ENCODE results near the gene SPSB2. TPM values are rescaled to one million over a fixed set of nuclear protein-coding genes. Genes with fewer than 3 reads are reported as not detected.
A peak's percentile ranks its signal among the peaks of the same experiment; 100 is the strongest.

The SPSB2 gene, protein sequence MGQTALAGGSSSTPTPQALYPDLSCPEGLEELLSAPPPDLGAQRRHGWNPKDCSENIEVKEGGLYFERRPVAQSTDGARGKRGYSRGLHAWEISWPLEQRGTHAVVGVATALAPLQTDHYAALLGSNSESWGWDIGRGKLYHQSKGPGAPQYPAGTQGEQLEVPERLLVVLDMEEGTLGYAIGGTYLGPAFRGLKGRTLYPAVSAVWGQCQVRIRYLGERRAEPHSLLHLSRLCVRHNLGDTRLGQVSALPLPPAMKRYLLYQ
- 7.3 TPM for polyA plus RNA-seq (2013, experiment 1 of 2)
- 5.5 TPM for polyA plus RNA-seq (2013, experiment 2 of 2)

DNA sequence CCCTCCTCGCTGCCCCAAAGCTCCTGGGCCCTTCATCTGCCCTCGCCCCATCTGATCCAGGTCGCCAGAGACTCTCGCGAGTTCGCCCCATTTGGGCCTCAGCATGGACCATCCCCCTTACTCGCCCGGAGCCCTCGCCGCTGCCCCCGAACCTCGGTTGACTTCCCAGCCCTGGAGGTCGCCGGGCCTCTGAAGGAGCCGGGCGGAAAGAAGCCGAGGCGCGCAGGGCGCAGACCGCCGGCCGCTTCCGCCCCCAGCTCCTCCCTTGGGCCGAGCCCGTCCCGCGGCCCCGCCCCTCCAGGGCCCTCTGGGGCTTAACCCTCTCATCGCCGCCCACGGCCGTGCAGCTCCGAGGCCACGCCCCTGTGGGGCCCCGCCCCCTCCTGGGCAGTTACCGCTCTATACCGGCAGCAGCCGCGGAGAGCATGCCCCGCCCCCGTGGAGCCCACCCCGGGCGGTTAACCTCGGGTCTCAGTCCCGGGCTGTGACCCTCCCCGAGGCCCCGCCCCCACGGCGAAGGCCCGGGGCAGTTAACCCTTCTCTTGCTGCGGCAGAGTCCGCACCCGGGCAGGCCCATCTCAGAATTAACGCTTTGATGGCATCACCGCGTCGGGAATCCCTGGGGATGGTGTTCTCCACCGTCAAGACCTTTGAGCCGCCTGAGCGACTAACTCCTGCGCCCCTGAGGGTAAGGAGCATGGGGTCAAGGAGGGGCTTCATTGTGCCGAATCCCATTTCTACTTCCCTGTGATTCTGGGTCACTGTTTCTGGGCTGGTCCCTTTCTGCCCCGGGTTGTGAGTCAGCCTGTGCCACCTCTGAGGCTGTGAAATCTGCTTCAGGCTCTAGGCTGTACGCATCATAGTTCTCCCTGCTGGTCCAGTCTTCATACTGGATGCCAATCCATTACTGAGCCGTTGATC is at the start of gene SPSB2:
SPSB2 (minus strand) TSS at position 210 of the 921 bp plus-strand sequence. CDS start 402 bp downstream, outside the sequence.
- peaks cover 12% of the 10 kb centered on the region for H3K4me1 ChIP-seq (ENCODE audit: control insufficient read depth, insufficient read depth, low read length, poor library complexity, severe bottlenecking)
- H3K9me3 ChIP-seq (ENCODE audit: control insufficient read depth, low read length) = no peaks in the 10 kb centered on the region
- peak within 1 kb of the TSS; percentile 72 for H3K27ac ChIP-seq (ENCODE audit: low read depth, low read length, severe bottlenecking)
- WGBS, 2 experiments (ENCODE audit: insufficient coverage in 2 of 2) = 0% methylated on average over 51 to 66 of the region's 66 CpGs
- H3K36me3 ChIP-seq (ENCODE audit: control insufficient read depth, insufficient read depth, low read length) = peaks cover 31% of the 10 kb centered on the region
- peak within 1 kb of the TSS; percentile 74 for H3K4me3 ChIP-seq (ENCODE audit: extremely low read depth, insufficient read depth, low read length, poor library complexity, severe bottlenecking)

DNA sequence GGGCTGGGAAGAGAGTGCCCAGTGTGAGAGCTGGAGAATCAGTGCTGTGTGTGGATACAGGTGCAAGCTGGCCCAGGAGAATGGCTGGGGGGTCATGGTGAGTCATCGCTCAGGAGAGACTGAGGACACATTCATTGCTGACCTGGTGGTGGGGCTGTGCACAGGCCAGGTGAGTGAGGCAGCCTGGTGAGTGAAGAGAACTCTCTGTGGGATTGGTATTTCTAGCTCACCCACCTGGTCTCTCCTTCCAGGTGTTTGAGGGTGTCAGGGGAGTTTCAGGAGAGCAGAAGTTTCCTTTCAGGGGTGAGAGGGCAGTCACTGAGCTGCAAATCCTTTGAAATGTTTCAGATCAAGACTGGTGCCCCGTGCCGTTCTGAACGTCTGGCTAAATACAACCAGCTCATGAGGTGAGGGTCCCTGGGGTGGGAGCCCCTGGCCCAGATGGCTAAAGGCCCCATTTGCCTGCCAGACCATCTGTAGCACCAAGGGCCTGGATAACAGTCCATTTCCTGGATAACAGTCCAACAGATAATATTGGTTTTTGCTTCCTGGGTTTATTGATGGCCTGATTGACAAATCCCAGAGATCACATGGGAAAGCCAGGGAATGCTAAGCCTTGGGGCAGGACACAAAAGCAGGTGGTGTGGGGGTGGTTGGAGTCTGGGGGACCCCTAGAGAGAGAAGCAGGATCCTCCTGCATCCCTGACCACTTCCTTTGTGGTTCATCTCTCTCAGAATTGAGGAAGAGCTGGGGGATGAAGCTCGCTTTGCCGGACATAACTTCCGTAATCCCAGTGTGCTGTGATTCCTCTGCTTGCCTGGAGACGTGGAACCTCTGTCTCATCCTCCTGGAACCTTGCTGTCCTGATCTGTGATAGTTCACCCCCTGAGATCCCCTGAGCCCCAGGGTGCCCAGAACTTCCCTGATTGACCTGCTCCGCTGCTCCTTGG is 49.2 kb upstream of the SPSB2 start:
- Histone ChIP-seq H3K27ac (ENCODE audit: low read depth, low read length, severe bottlenecking) (no peak overlapping the region), H3K9me3 (ENCODE audit: control insufficient read depth, low read length) (no peaks in the 10 kb centered on the region), H3K36me3 (ENCODE audit: control insufficient read depth, insufficient read depth, low read length) (peaks cover 32% of the 10 kb centered on the region), H3K4me1 (ENCODE audit: control insufficient read depth, insufficient read depth, low read length, poor library complexity, severe bottlenecking) (peaks cover 29% of the 10 kb centered on the region), H3K4me3 (ENCODE audit: extremely low read depth, insufficient read depth, low read length, poor library complexity, severe bottlenecking) (no peak overlapping the region)
- 93 to 99% methylated on average over 9 of the region's 9 CpGs for WGBS, 2 experiments (ENCODE audit: insufficient coverage in 2 of 2)

DNA sequence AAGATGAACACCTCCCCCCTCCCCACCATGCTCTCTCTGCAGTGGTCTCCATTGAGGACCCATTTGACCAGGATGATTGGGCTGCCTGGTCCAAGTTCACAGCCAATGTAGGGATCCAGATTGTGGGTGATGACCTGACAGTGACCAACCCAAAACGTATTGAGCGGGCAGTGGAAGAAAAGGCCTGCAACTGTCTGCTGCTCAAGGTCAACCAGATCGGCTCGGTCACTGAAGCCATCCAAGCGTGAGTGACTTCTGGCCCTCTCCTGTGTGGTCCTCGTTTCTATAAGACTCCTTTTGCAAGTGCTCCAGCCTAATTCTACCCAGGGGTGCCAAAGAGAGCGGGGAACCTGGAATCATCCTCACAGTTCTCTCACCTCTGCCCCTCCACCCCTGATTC is 48.4 kb upstream of the SPSB2 start:
- Histone ChIP-seq H3K36me3 (ENCODE audit: control insufficient read depth, insufficient read depth, low read length) (peaks cover 39% of the 10 kb centered on the region), H3K27ac (ENCODE audit: low read depth, low read length, severe bottlenecking) (no peak overlapping the region), H3K4me3 (ENCODE audit: extremely low read depth, insufficient read depth, low read length, poor library complexity, severe bottlenecking) (no peak overlapping the region), H3K9me3 (ENCODE audit: control insufficient read depth, low read length) (no peaks in the 10 kb centered on the region), H3K4me1 (ENCODE audit: control insufficient read depth, insufficient read depth, low read length, poor library complexity, severe bottlenecking) (peaks cover 29% of the 10 kb centered on the region)
- 91 to 97% methylated on average over 6 to 7 of the region's 7 CpGs for WGBS, 2 experiments (ENCODE audit: insufficient coverage in 2 of 2)

DNA sequence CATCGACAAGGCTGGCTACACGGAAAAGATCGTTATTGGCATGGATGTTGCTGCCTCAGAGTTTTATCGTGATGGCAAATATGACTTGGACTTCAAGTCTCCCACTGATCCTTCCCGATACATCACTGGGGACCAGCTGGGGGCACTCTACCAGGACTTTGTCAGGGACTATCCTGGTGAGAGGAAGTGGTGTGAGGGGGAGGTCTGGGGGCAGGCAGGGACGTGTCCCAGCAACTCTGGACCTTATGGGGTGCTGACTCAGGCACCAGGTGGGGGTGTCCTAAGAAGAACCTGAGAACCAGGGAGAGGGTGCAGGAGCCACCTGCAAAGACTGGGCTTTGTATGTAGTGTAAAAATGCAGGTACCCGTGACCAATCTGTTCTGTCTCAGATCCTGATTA is 46.5 kb upstream of the SPSB2 start:
- H3K9me3 ChIP-seq (ENCODE audit: control insufficient read depth, low read length) = no peaks in the 10 kb centered on the region
- H3K36me3 ChIP-seq (ENCODE audit: control insufficient read depth, insufficient read depth, low read length) = peaks cover 43% of the 10 kb centered on the region
- 84% methylated on average over 6 to 7 of the region's 7 CpGs for WGBS, 2 experiments (ENCODE audit: insufficient coverage in 2 of 2)
- peaks cover 25% of the 10 kb centered on the region for H3K4me1 ChIP-seq (ENCODE audit: control insufficient read depth, insufficient read depth, low read length, poor library complexity, severe bottlenecking)
- H3K4me3 ChIP-seq (ENCODE audit: extremely low read depth, insufficient read depth, low read length, poor library complexity, severe bottlenecking) = no peak overlapping the region
- H3K27ac ChIP-seq (ENCODE audit: low read depth, low read length, severe bottlenecking) = no peak overlapping the region

DNA sequence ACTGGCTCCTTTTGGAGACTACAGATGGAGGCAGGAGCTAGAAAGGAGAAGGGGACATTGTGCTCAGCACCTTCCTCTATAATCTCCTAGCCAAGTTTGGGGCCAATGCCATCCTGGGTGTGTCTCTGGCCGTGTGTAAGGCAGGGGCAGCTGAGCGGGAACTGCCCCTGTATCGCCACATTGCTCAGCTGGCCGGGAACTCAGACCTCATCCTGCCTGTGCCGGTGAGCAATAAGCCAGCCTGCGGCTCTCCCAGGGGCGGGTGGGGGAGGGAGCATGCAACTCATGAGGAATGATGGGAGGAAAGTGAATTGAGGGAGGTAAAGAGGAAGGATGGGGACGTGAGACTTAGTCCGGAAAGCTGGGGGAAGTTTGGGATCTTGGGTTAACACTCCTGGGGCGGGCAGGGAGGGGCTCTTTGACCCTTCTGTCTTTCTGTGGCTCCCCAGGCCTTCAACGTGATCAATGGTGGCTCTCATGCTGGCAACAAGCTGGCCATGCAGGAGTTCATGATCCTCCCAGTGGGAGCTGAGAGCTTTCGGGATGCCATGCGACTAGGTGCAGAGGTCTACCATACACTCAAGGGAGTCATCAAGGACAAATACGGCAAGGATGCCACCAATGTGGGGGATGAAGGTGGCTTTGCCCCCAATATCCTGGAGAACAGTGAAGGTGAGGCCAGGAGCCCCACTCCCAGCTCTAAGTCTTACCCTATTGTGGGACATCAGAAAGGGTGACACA is 44.6 kb upstream of the SPSB2 start:
- 82 to 83% methylated on average over 11 to 14 of the region's 14 CpGs for WGBS, 2 experiments (ENCODE audit: insufficient coverage in 2 of 2)
- no peak overlapping the region for H3K27ac ChIP-seq (ENCODE audit: low read depth, low read length, severe bottlenecking)
- H3K9me3 ChIP-seq (ENCODE audit: control insufficient read depth, low read length) = no peaks in the 10 kb centered on the region

DNA sequence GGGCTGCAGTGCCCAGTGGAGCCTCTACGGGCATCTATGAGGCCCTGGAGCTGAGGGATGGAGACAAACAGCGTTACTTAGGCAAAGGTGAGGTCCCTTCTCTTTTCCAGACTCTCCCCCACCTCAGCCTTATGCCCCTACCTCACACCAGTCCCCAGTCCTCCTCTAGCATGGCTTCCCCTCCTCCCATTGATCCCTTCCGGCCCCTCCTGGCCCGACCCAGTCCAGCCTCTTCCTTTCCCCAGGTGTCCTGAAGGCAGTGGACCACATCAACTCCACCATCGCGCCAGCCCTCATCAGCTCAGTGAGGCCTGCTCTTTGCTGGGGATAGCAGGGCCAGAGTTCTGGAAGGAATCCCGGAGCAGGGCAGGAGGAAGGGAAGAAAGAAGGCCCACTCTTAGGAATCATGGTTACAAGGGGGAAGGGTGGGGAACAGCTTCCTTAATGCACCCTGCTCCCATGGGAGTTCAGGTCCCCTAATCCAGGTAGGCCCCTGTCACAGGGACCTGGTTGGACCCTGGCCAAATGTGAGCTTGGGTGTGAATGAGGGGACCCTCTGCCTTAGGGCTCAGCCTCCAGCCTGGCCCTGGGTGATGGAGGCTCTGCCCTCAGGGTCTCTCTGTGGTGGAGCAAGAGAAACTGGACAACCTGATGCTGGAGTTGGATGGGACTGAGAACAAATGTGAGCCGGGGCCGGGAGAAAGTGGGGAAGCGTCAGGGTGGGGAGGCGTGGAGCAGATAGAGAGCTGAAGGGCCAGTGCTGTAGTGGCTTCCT is 43.5 kb upstream of the SPSB2 start:
- H3K9me3 ChIP-seq (ENCODE audit: control insufficient read depth, low read length) = no peaks in the 10 kb centered on the region
- peaks cover 21% of the 10 kb centered on the region for H3K4me1 ChIP-seq (ENCODE audit: control insufficient read depth, insufficient read depth, low read length, poor library complexity, severe bottlenecking)
- no peak overlapping the region for H3K4me3 ChIP-seq (ENCODE audit: extremely low read depth, insufficient read depth, low read length, poor library complexity, severe bottlenecking)
- peaks cover 31% of the 10 kb centered on the region for H3K36me3 ChIP-seq (ENCODE audit: control insufficient read depth, insufficient read depth, low read length)
- H3K27ac ChIP-seq (ENCODE audit: low read depth, low read length, severe bottlenecking) = no peak overlapping the region
- 85 to 90% methylated on average over 7 to 10 of the region's 11 CpGs for WGBS, 2 experiments (ENCODE audit: insufficient coverage in 2 of 2)

More for the DNA sequence above, 44.6 kb upstream of the SPSB2 start:
- peaks cover 37% of the 10 kb centered on the region for H3K36me3 ChIP-seq (ENCODE audit: control insufficient read depth, insufficient read depth, low read length)
- no peak overlapping the region for H3K4me3 ChIP-seq (ENCODE audit: extremely low read depth, insufficient read depth, low read length, poor library complexity, severe bottlenecking)
- H3K4me1 ChIP-seq (ENCODE audit: control insufficient read depth, insufficient read depth, low read length, poor library complexity, severe bottlenecking) = peaks cover 21% of the 10 kb centered on the region

DNA sequence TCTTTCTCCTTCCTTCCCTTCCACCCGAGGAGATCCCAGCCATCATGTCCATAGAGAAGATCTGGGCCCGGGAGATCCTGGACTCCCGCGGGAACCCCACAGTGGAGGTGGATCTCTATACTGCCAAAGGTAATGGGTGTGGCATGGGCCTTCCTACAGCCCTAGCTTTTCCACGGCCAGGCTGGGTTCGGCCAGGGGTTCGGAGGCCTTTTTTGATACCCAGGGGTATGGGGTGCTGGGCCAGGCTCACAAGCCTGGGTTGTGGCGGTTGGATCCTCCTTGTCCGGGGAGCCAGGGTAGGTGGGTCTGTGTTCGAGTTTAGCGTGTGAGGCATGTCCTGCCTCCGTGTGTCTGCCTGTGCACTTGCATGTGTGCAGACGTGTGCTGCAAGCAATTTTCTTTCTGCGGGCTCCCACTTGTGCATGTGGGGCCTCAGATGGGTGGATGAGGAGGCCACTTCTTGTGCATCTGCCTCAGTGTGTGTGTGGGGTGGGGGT is 42.7 kb upstream of the SPSB2 start:
- 82 to 86% methylated on average over 12 to 14 of the region's 14 CpGs for WGBS, 2 experiments (ENCODE audit: insufficient coverage in 2 of 2)
- H3K9me3 ChIP-seq (ENCODE audit: control insufficient read depth, low read length) = no peaks in the 10 kb centered on the region
- peak overlapping the region; percentile 27 for H3K4me3 ChIP-seq (ENCODE audit: extremely low read depth, insufficient read depth, low read length, poor library complexity, severe bottlenecking)
- no peak overlapping the region for H3K27ac ChIP-seq (ENCODE audit: low read depth, low read length, severe bottlenecking)
- peaks cover 21% of the 10 kb centered on the region for H3K4me1 ChIP-seq (ENCODE audit: control insufficient read depth, insufficient read depth, low read length, poor library complexity, severe bottlenecking)
- H3K36me3 ChIP-seq (ENCODE audit: control insufficient read depth, insufficient read depth, low read length) = peaks cover 26% of the 10 kb centered on the region

DNA sequence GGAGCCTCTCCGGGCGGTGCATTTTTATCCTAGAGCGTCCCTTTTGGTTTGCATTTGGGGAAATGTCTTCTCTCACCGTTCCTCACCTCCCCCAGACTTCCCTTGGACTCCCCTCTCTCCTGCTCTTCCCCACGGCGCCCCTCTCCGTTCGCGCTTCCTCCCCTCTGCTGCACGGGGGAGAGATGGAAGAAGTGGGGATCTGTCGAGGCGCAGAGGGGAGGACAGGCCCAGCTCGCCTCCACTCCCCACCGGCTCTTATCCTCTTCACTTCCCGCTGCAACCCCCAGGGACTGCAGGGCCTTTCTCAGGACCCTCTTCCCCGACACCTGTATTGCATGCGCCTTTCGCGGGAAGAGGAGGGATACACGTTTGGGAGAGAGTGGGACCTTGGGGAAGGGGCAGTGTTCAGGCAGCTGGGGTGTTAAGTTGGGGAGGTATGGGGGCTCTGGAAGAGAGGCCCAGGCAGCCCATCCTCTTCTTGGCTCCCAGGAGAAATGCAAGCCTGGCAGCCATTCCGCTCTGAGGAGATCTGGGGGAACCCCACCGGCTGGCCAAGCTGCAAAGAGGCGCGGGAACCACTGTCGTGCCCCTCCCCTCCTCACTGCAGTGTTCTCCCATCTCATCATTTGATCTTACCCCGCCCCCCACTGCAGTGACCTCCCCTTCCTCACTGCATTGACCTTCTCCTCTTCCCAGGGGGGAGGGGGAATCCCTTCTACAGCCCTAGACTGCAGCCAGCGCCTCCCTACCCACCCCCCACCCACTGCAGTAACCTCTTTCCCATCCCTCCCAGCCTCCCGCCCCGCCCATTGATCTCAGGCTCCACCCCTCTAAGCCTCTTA is 42.1 kb upstream of the SPSB2 start:
- H3K27ac ChIP-seq (ENCODE audit: low read depth, low read length, severe bottlenecking) = no peak overlapping the region
- peak overlapping the region; percentile 59 for H3K4me3 ChIP-seq (ENCODE audit: extremely low read depth, insufficient read depth, low read length, poor library complexity, severe bottlenecking)
- H3K4me1 ChIP-seq (ENCODE audit: control insufficient read depth, insufficient read depth, low read length, poor library complexity, severe bottlenecking) = peaks cover 21% of the 10 kb centered on the region
- no peaks in the 10 kb centered on the region for H3K9me3 ChIP-seq (ENCODE audit: control insufficient read depth, low read length)
- 4 to 18% methylated on average over 5 to 8 of the region's 29 CpGs for WGBS, 2 experiments (ENCODE audit: insufficient coverage in 2 of 2)
- H3K36me3 ChIP-seq (ENCODE audit: control insufficient read depth, insufficient read depth, low read length) = peaks cover 25% of the 10 kb centered on the region
